Stimulated activated CD8-positive, alpha-beta memory T cell treated with anti-CD3 and anti-CD28 coated beads, Interleukin-7, amount 100 ng/mL, for 1 hour (primary cell): Measurements from ENCODE around the gene APEH.
A peak's percentile ranks its signal among the peaks of the same experiment; 100 is the strongest.
"Not testable (repeated sequence)": the region's sequence is repeated elsewhere in the genome, so short reads cannot be mapped to it uniquely, and the experiment has no call there.

ENCODE experiments used
- DNase-seq, 2 donors: peaks; one replicate each; pipeline ENCODE4 v3.0.0-alpha.2; 2020; ENCODE audit warnings: low read depth in 2 of 2

APEH gene

GRCh38 chr3:49690856-49691255 lies 16.7 kb downstream of the APEH start:
- not testable (repeated sequence) for DNase-seq

DNA sequence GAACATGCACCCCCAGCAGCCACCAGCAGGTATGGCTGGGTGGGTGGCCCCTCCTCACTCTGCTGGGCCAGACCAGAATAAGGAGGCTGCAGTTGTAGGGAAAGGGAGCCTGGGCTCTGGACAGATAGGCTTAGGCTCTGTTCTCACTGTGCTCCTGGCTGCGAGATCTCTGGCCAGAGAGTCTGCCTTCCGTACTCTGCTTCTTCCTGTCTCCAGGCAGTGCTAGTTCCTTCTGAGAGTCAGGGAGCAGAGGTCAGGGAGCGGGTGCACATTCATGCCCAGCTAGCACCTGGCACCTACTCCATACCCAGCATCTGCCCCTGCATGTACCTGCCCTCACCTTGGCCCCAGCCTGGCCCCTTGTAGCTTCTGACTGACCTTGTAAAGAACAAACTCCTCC lies 17.3 kb downstream of the APEH start:
- DNase-seq, result not testable (repeated sequence)

DNA sequence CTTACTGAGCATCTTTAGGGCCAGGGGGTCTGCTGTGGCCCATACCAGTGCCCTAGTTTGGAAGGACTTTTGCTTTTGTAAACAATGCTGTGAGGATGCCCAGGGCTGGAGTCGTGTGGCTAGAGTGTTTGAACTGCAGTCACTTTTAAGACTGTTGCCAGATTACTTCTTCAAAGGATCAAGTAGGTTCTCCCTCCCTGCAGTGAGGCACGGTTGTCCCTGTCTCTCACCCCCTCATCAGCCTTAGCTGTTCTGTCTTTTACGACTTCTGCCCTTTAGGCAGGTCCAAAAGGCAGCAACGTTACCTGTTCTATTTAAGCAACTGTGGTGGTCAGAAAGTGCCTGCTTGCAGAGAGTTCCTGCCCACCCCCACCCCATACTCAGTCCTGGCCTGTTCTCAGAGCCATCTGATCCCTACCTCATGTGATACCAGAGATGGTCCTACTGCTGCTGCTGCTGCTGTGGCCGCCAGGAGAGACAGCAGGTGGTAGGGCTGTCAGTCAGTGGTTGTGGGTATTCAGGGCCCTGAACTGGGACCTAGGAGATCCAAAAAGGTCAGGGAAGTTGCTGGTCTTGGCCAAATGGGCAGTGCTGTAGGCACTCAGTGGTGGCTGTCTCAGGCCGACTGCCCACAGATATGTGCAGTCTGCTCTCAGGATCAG lies 20.4 kb downstream of the APEH start:
- DNase-seq, result not testable (repeated sequence)

GRCh38 chr3:49695350-49696015 lies 21.3 kb downstream of the APEH start:
- DNase-seq, result not testable (repeated sequence)

GRCh38 chr3:49699281-49699979 lies 25.3 kb downstream of the APEH start:
- DNase-seq, result no peak

- DNase-seq, result no peak
Measured at GRCh38 chr3:49700014-49700413, 25.9 kb downstream of the APEH start.

DNA sequence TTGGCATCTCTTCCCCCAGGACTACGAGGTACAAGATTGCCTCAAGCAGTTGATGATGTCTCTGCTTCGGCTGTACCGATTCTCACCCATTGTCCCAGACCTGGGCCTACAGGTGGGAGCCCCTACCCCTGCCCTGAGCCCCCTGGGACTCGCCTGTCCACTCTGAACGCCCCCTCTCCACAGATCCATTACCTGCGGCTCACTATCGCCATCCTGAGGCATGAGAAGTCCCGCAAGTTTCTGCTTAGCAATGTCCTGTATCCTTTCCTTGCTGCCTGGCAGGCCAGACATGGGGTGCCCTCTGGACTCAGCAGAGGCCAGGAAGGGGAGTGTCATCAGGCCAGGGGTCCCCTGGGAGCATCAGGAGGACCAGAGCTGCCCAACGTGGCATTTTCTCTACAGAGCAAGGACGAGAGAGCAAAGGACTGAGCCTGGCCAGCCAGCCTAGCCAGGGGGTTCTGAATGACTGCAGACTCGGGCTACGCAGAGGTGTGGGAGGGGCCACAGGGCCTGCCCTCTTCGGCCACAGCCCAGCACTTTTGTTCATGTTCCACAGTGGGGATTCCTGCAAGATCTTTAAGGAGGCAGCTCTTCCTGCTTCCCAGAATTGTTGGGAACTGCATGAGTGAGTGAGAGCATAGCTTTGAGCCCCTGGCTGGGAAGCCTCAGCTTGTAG lies 26.4 kb downstream of the APEH start:
- DNase-seq, result no peak

GRCh38 chr3:49701388-49702077 lies 27.4 kb downstream of the APEH start:
- no peak for DNase-seq

DNA sequence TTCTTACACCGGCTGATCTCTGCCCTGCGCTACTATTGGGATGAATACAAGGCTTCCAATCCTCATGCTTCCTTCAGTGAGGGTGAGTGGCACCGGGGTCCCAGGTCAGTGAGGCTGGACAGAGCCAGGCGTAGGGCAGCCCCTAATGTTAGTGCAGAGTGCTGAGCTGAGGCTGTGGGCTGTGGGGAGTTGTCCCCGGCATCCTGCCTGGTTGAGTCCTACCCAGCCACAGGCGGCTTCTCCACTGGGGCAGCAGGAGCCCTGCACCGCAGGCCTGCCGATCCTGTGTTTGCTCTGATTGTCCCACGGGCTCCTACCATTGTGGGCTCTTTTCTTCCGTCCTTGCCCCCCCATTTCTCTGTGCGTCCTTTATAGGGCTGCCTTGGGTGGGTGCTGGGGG lies 28.5 kb downstream of the APEH start:
- DNase-seq, result no peak

GRCh38 chr3:49703443-49703927 lies 29.3 kb downstream of the APEH start:
- DNase-seq, result peak; percentile 29 to 34

GRCh38 chr3:49703956-49704355 lies 29.8 kb downstream of the APEH start:
- no peak for DNase-seq

DNA sequence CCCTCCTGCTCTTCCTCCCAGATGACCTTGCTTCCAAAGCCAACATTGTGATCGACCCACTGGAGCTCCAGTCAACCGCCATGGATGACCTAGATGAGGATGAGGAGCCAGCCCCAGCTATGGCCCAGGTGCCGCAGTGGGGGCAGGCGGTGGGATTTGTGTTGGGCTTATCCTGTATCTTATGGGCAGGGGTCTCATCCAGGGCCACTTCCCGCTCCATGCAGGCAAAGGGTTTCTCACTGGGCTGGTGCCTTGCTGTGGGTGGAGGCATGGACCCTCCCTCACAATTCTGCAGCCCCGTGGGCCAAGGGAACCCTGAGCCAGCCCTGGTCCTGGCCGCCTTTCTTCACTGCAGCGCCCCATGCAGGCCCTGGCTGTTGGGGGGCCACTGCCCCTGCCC lies 30.5 kb downstream of the APEH start:
- no peak for DNase-seq

- no peak for DNase-seq
Measured at GRCh38 chr3:49705390-49705960, 31.3 kb downstream of the APEH start.

GRCh38 chr3:49706456-49707112 lies 32.4 kb downstream of the APEH start:
- no peak for DNase-seq

- no peak for DNase-seq
Measured at GRCh38 chr3:49707113-49707480, 32.9 kb downstream of the APEH start.

DNA sequence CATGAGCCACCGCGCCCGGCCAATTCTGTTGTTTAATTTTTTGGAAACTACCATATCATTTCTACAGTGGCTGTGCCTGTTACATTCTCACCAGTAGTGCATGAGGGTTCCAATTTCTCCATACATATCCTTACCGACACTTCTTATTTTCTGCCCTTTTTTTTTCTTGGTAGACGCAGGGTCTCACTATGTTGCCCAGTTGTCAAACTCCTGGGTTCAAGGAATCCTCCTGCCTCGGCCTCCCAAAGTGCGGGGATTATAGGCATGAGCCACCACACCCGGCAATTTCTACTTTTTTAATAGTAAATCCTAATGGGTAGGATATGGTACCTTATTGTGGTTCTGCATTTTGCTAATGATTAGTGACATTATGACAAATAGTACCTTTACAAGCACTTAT lies 35.7 kb downstream of the APEH start:
- no peak for DNase-seq

GRCh38 chr3:49711489-49711888 lies 37.3 kb downstream of the APEH start:
- DNase-seq, result no peak

GRCh38 chr3:49712166-49712565 lies 38.0 kb downstream of the APEH start:
- DNase-seq, result no peak

DNA sequence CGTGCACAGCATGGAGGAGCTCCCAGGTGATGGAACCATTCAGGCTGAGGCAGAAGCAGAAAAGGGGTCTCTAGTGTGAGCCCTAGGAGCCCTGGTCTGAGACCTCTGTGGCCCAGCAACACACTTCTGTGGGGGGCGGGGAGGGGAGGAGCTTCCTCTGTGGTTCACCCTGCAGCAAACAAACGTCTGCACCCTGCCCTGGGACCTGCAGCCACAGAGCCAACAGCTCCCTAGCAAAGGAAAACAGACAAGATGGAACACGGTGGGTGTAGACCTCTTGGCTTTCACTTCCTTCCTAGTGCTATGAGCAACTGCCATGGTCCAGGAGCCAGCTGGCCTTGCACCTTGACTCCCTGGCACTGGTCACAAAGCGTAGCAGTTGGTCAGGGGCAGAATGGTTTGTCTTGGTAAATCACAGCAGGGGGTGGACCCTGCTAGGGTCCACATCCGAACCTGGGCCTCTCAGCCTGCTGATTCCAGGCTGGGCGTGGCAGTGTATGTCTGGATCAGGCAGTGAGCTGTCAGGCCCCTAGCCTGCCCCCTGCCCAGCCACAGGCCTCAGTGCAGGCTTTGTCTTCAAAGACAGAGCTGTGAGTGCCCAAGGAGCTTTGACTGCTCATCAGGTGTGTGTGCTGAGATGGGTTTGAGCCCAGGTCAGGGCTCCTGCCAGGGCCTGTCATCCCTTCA lies 38.6 kb downstream of the APEH start:
- no peak for DNase-seq
